Esophagus muscularis mucosa (tissue), 3 donors: ENCODE results near the gene ITM2A.

Experiments used
- CTCF ChIP-seq, 3 experiments: fragments of 200-600 bp in 2 of 3; fragments of 450-650 bp in 1 of 3; sonication (generic) in 2 of 3; IDR thresholded peaks; one replicate each; pipeline ENCODE4 v1.5.1; 2017 to 2019; ENCODE audit warnings: antibody characterized with exemption in 3 of 3, mild to moderate bottlenecking in 2 of 3, moderate library complexity in 1 of 3
- EP300 ChIP-seq: sonication (generic); formaldehyde crosslinking; IDR thresholded peaks from one replicate; pipeline ENCODE4 v1.6.1; 2017; ENCODE audit warnings: antibody characterized with exemption

GRCh38 chrX:79325263-79325958, 41.7 kb downstream of the ITM2A start:
- no peak for TF ChIP-seq EP300
- no peak for TF ChIP-seq CTCF (IDR thresholded peaks at IDR 0.05)
